NCI-H128 (cell line): ENCODE measurements around the gene DMPK.

ENCODE experiments used
- DNase-seq: peaks from one replicate; lab custom pipeline; 2025; ENCODE audit not compliant: unreplicated experiment; lab: John Stamatoyannopoulos, UW

DMPK gene

DNA sequence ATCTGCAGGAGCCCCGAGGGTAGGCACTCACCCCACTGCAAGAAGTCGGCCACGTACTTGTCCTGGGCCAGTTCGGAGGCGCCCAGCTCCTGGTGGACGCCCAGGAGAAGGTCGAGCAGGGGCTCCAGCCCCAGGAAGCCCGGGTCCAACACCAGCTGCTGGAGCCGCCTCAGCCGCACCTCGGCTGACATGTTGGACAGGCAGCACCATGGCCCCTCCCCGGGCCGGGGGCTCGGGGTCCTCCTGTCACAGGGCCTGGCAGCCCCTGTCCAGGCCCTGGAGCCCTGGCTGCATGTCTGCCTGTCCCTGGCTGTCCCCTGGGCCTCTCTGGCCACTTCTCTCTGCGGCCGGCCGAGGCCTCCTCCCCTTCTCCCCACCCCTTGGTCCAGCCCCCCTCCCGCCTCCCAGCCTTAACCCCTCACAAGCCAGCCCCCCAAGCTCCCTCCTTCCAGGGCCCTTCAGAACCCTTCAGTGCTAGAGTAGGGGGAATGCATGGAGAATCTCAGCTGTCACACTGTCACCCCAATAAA lies at the start of gene DMPK:
Gene DMPK (minus strand): TSS at position 329 of the 530 bp plus-strand sequence. CDS start 138 bp downstream, at position 191.
- no peak for DNase-seq

GRCh38 chr19:45828945-45829344 lies 46.7 kb upstream of the DMPK start:
- DNase-seq: no peak

DNA sequence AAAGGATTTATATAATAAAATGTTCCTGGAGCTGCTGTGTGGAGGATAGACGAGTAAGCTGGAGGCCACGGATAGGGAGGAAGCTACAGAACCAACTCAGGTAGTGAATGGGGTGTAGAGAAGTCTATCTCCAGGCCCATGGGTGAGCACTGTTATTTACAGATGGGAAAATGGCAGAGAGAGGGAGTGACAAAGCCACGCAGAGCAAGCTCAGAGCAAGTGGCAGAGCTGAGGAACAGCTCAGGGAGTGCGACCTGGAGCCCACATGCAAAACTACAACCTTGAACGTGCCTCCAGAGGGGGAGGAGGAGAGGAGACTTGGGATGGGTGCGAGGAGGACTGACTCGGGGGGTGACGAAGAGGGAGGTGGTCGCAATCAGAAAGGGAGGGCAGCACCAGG lies 46.2 kb upstream of the DMPK start:
- no peak for DNase-seq

DNA sequence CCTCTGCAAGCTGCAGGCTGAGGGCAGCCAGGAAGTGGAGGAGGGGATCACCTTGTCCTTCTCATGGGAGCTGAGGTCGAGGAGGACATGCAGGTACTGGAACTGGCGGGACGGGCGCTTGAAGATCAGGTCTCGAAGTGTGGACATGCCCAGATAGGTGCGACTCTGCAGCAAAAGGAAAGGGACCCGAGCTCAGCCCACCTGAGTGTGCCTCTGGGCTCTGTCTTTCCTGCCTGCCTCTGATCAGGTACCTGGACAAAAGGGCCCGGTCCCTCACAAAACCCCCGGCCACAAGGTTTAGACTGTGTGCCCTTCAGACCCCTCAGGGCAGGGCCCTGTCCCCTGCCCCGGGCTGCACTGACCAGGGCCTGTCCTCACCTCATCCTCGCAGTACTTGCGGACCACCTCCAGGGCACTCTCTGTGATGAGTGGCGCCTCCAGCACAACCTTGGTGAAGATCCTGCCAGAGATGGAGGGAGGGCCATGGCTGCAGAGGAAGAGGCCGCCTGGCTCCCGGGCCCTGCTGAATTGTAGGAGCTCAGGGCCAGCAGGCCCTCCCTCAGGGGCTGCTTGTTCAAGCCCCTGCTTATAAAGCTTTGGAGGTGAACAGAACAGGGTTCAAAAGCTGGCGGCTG lies 45.3 kb upstream of the DMPK start:
- DNase-seq: no peak

DNA sequence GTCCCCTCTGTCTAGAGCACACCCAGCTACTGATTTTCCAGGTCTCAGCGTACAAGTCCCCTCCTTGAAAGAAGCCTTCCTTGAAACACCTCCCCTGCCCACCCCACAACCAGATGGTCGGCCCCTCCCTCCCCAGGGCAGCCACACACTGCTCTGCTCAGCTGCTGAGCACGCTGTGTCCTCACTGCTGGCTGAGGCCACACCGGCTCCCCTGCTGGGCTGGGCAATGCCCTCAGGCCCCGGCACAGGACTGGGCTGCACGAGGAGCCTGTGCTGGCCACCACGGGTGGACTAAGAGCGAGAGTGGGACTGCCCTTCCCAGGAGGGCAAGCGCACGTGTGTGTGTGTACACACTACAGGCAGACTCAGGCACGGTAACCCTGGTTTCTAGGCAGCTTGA lies 44.6 kb upstream of the DMPK start:
- DNase-seq: no peak

- DNase-seq: no peak
Observed at GRCh38 chr19:45825917-45826893, 43.9 kb upstream of the DMPK start.

DNA sequence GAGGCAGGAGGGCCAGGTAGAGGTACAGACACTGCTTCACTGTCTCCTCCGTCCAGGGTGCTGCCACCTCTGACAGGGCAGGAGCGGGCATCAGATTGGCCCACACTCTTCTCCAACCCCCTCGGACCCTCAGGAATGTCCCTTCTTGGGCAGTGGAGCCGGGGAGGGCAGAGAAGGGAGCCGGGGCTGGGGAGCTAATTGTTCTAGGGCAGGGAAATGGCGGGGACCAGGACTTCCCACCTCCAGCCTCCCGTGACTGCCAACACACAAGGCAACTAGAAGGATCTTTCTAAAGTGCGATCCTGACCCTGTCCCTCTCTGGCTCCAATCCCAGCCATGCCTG lies 42.9 kb upstream of the DMPK start:
- no peak for DNase-seq

- DNase-seq: no peak
Observed at GRCh38 chr19:45824531-45825262, 42.4 kb upstream of the DMPK start.

GRCh38 chr19:45824041-45824471 lies 41.8 kb upstream of the DMPK start:
- DNase-seq: peak; percentile 57

DNA sequence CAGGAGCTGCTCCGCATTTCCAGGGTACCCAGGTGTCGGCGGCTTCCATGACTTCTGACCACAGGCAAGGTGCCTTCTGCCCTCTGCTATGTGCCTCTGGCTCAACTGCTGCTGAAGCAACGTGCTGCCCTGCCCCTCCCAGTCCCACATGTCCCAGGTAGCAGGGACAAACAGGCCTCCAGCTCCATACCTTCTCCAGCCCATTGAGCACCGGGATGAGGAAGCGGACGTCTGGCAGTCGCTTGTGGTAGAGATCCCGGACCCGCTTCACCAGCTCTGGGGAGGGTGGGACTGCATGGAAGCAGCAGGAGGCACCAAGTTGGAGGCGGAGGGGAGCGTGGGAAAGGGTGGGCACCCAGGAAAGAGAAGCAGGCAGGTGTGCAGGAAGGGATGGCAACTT lies 40.9 kb upstream of the DMPK start:
- no peak for DNase-seq

- no peak for DNase-seq
Observed at GRCh38 chr19:45822716-45823115, 40.4 kb upstream of the DMPK start.

GRCh38 chr19:45821570-45821969 lies 39.3 kb upstream of the DMPK start:
- no peak for DNase-seq

GRCh38 chr19:45821103-45821521 lies 38.8 kb upstream of the DMPK start:
- DNase-seq: no peak

- no peak for DNase-seq
Observed at GRCh38 chr19:45820413-45821102, 38.3 kb upstream of the DMPK start.

- no peak for DNase-seq
Observed at GRCh38 chr19:45819769-45820168, 37.5 kb upstream of the DMPK start.

DNA sequence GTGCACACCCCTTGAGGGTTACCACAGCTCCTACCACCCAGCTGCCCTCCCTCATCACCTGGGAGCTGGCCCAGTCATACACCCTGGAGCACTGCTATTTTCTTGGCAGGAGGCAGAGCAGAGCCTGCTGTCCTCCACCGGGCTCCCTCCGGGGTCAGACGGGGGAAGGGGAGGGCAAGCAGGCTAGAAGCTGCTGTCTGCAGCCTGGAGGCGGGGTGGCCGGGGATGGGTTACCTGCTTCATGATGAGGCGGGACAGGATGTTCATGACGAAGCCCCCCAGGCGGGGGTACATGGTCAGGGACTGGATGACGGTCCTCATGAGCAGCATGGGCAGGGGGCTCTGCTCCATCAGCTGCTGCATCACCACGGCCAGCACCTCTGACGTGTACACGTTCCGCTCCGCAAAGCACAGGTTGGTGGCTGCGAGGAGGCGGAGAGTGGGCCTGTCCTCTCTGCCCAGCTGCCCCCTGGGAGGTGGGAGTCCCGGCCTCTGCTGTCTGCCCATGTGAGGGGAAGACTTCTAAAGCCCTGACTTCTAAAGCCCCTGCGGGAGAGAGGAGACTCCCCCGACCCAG lies 35.5 kb upstream of the DMPK start:
- DNase-seq: no peak

DNA sequence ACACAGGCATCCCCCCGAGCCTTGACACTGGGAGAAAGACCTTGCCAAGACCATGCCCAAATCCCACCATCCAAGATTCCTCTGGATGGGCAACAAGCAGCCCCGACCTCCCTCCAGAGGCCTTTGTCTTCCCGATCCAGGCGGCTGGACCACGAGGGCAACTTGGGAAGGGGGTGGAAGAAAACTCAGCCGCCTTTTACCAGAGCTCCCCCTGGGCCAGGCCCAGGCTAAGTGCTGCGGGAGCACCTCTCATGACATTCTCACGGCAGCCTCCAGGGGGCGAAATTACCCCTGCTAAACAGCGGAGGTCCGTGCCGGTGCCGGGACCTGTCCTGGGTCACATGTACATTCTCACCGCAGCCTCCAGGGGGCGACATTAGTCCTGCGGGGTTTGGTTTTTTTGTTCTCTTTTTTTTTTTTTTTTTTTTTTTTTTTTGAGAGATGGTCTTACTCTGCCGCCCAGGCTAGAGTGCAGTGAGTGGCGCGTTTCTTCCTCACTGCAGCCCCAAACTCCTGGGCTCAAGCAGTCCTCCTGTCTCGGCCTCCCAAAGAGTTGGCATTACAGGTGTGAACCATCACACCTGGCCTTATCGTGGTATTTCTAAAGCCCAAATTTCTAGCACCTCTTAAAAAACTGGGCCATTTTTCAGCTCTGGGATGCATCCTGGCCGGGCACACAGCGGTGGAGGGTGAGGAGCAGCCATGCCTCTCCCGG lies 34.9 kb upstream of the DMPK start:
- DNase-seq: peak; percentile 89

DNA sequence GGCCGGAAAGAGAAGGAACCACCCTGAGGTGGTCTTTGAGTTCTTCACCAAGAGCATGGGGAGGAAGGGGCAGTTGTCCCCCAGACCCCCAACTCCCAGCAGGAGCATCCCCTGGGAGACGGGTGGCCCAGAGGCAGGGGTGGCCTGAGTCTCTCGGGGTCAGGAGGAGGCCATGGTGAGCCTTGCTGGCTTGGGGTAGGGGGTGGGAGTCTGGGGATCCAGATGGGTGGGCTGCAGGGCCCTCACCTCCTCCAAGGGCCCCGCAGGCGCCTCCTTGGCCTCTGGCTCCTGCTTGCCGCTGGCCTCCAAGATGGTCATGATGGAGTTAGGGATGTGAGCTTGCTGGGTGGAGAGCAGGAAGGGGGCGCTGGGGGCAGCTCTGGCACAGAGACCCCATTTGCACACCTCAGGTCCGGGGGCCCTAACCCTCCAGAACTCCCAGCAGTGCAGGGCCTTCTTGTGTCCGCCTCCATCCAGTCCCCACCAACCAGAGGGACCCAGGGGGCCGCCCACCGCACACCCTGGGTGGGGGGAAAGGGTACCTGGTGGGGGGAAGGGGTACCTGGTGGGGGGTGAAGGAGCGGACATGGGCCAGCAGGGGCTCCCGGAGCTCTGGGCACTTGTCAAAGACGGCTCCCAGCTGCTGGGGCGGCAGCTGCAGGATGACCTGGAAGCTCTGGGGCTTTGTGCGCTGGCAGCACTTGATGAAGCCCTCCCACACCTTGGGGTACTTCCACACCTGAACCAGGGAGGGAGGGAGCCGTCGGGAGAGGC lies 34.1 kb upstream of the DMPK start:
- DNase-seq: no peak
